GM12892 (cell line): ENCODE measurements around the gene ZNF860.

ENCODE experiments used
- DNase-seq: peaks from one replicate; pipeline ENCODE4 v3.0.0; 2011; ENCODE audit not compliant: insufficient read length
- FAIRE-seq: peaks from 2 replicates; lab custom pipeline; 2011; peaks lifted over from hg19 to GRCh38; lab: Jason Lieb, UNC
- POLR2A ChIP-seq: IDR thresholded peaks from 2 replicates; pipeline ENCODE4 v1.6.1; 2011; ENCODE audit warnings: low read depth, low read length, control low read depth
- POLR2AphosphoS5 ChIP-seq: IDR thresholded peaks from 2 replicates; pipeline ENCODE4 v1.6.1; 2011; ENCODE audit warnings: low read depth, low read length, control low read depth
- TAF1 ChIP-seq: IDR thresholded peaks from 2 replicates; pipeline ENCODE4 v1.6.1; 2011; ENCODE audit warnings: low read depth, mild to moderate bottlenecking, control low read depth, low read length, borderline replicate concordance

Gene ZNF860

DNA sequence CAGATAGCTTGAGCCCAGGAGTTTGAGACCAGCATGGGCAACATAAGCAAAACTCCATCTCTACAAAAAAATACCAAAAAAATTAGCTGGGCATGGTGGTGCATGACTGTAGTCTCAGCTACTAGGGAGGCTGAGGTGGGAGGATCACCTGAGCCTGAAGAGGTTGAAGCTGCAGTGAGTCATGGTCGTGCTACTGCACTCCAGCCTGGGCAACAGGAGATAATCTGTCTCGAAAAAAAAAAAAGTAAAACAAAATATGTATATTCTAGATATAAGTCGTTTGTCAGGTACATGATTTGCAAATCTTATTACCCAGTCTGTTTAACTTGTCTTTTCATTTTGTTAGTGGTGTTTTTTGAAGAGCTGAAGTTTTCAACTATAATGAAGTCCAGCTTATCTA, 40.2 kb downstream of the ZNF860 start:
- FAIRE-seq (no peak), DNase-seq (no peak)
- TF ChIP-seq POLR2AphosphoS5 (no peak), POLR2A (no peak), TAF1 (no peak)

DNA sequence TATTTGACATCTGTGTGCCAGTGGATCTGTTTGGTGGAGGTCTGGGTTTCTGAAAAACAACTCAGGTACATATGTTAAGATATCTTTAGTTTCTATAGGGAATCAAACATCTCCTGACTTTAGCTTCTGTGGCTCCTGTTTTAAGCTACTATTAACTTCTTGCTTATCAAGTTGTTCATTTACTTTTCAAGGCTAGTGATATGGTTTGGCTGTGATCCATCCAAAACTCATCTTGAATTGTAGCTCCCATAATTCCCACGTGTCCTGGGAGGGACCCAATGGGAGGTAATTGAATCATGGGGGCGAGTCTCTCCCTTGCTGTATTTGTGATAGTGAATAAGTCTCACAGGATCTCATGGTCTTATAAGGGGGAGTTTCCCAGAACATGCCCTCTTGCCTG, 41.4 kb downstream of the ZNF860 start:
- TF ChIP-seq TAF1 (no peak), POLR2AphosphoS5 (no peak), POLR2A (no peak)
- no peak for FAIRE-seq
- DNase-seq = no peak

DNA sequence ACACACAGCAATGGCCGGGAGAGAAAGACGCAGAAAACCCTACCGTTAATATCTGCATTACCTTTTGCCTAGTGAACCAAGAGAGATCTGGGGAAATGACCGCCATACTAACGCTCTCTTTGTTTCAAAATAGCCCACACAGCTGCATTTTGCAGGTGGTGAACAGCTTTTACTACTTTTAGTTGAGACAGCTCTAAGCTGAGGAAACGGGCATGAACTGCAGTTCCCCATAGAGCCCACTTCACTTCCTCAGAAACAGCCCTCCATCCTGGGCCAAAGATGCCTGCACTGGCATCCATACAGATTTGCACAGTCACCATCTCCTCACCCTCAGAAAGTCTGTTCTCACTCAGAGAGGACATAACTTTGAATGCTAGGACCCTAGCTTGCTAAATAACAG, 45.0 kb downstream of the ZNF860 start:
- no peak for TF ChIP-seq POLR2A
- no peak for TF ChIP-seq POLR2AphosphoS5
- no peak for TF ChIP-seq TAF1
- FAIRE-seq (no peak), DNase-seq (no peak)

DNA sequence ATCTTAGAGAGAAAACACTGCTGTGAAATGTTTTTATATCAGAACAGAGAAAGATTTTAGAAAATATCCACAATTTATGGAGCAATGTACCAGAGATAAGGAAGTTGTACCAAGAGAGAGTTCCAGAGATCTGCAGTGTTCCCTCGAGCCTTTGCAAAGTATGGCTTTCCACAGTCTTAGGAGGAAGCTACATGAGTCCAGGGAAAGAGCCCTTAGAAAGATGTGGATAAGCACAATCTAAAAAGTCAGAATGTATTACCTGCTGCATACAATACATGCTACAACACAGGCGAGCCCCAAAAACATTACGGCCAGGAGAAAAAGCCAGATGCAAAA, 56.4 kb downstream of the ZNF860 start:
- no peak for TF ChIP-seq TAF1
- TF ChIP-seq POLR2AphosphoS5 = no peak
- no peak for TF ChIP-seq POLR2A
- DNase-seq (no peak), FAIRE-seq (no peak)

DNA sequence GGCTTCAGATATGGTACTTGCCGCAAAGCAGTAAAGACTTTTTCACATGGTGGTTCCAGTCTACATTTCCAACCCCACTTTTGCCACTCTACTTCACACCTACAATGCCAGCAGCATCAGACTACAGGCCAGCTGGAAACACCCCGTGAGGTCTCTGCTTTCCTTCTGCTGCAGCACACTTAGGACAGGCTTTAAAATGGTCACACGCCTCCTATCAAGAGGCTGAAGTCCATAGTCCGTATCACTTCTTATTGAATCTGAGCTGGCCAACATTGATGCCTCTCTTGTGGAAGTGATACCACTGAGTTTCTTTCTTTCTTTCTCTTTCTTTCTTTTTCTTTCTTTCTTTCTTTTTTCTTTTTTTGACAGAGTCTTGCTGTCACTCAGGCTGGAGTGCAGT, 59.8 kb downstream of the ZNF860 start:
- DNase-seq (no peak), FAIRE-seq (no peak)
- TF ChIP-seq TAF1 = no peak
- no peak for TF ChIP-seq POLR2A
- TF ChIP-seq POLR2AphosphoS5 = no peak
